HepG2 (cell line): ENCODE measurements around the gene RASSF4. TPM values are rescaled to one million over a fixed set of nuclear protein-coding genes. Genes with fewer than 3 reads are reported as not detected.

Source experiments
- AHDC1 ChIP-seq: sonication (generic); formaldehyde crosslinking; IDR thresholded peaks from 2 replicates; pipeline ENCODE4 v1.5.1; 2020; ENCODE audit warnings: mild to moderate bottlenecking, missing genetic modification reagents, borderline replicate concordance
- DMTF1 ChIP-seq: sonication (generic); formaldehyde crosslinking; IDR thresholded peaks from 2 replicates; pipeline ENCODE4 v1.4.0; 2020; ENCODE audit warnings: mild to moderate bottlenecking, missing genetic modification reagents
- ELF4 ChIP-seq: sonication (generic); formaldehyde crosslinking; IDR thresholded peaks from 2 replicates; pipeline ENCODE4 v1.5.0; 2020; ENCODE audit warnings: missing genetic modification reagents, mild to moderate bottlenecking, moderate library complexity, borderline replicate concordance
- KIAA2018 ChIP-seq: sonication (generic); formaldehyde crosslinking; IDR thresholded peaks from 2 replicates; pipeline ENCODE4 v1.5.0; 2020; ENCODE audit warnings: mild to moderate bottlenecking, missing genetic modification reagents, borderline replicate concordance
- MAFF ChIP-seq: IDR thresholded peaks from 2 replicates; pipeline ENCODE4 v1.6.1; 2011; ENCODE audit warnings: low read depth, low read length, improper control_type of control experiment
- MEF2D ChIP-seq: sonication (generic); formaldehyde crosslinking; IDR thresholded peaks from 2 replicates; pipeline ENCODE4 v1.5.1; 2020; ENCODE audit warnings: mild to moderate bottlenecking, missing genetic modification reagents
- ZBTB42 ChIP-seq: sonication (generic); formaldehyde crosslinking; IDR thresholded peaks from 2 replicates; pipeline ENCODE4 v1.5.0; 2020; ENCODE audit warnings: mild to moderate bottlenecking, missing genetic modification reagents
- ZNF441 ChIP-seq: sonication (generic); formaldehyde crosslinking; IDR thresholded peaks from 2 replicates; pipeline ENCODE4 v1.7.0; 2021; ENCODE audit warnings: missing genetic modification reagents, borderline replicate concordance
- ZNF607 ChIP-seq: sonication (generic); formaldehyde crosslinking; IDR thresholded peaks from 2 replicates; pipeline ENCODE4 v1.5.1; 2020; ENCODE audit warnings: missing genetic modification reagents, mild to moderate bottlenecking, borderline replicate concordance
- polyA plus RNA-seq, 8 experiments: library from polyadenylated mRNA; depleted of rRNA in 3 of 8; stranded (reverse) in 7 of 8; unstranded in 1 of 8; fragments of >200 nt; fragmentation: Illumina TruSeq in 4 of 8; extraction: Trizol in 4 of 8; gene quantifications; 2 replicates each; pipeline versions ENCODE4 v1.2.1 to v1.2.3, GENCODE V29; 2011 to 2016; ENCODE audit warnings: low read depth in 4 of 8, missing spikeins in 1 of 8, mixed read lengths in 1 of 8; ENCODE audit not compliant: insufficient read depth in 1 of 8
- total RNA-seq, 5 experiments: library from RNA; depleted of rRNA; stranded (reverse); fragments of >200 nt; fragmentation: Illumina TruSeq; extraction: Trizol; gene quantifications; 2 replicates each; pipeline ENCODE4 v1.2.3, GENCODE V29; 2016; ENCODE audit warnings: low read depth in 1 of 5

The RASSF4 gene
- total and polyA plus RNA-seq, 2 of the 13 experiments (the other 11 are each of a cell fraction or from before 2014, with no cell fraction given), result 34.0 to 51.7 TPM

GRCh38 chr10:44980309-44981171 is 20.9 kb downstream of the RASSF4 start (continued):
- TF ChIP-seq KIAA2018 (CRISPR knock-in tag), result no peak
- no peak for TF ChIP-seq ELF4 (CRISPR knock-in tag)
- 0 out of 2 replicates have a peak, but pooled peaks have one; percentile 69 for TF ChIP-seq ZNF441
- TF ChIP-seq ZBTB42 (CRISPR knock-in tag), result no peak; the same call in 1 of the 2 replicates
- TF ChIP-seq ZNF607, result no peak
- TF ChIP-seq MEF2D, result peak; percentile 99
- peak; percentile 86; the same call in 1 of the 2 replicates for TF ChIP-seq AHDC1
- TF ChIP-seq MAFF, result no peak
- TF ChIP-seq DMTF1 (CRISPR knock-in tag), result no peak
